SK-N-MC (cell line): ENCODE results near the gene TTC34.

Experiments
- EZH2 ChIP-seq: fragments of 200-600 bp; sonication (generic); IDR thresholded peaks from one replicate; pipeline ENCODE4 v1.6.1; 2017; ENCODE audit warnings: antibody characterized with exemption
- FOXP2 ChIP-seq: optimal IDR thresholded peaks from 2 replicates; pipeline ENCODE3; 2011; ENCODE audit warnings: mild to moderate bottlenecking, moderate library complexity; ENCODE audit not compliant: insufficient read depth; ENCODE audit errors: extremely low read length, control extremely low read depth
- POLR2AphosphoS5 ChIP-seq: IDR thresholded peaks from 2 replicates; pipeline ENCODE4 v1.6.1; 2012; ENCODE audit warnings: mild to moderate bottlenecking, low read depth, low read length, borderline replicate concordance

GRCh38 chr1:2629627-2630497 is 171.6 kb downstream of the TTC34 start:
- TF ChIP-seq POLR2AphosphoS5: no peak
- no peak for TF ChIP-seq EZH2
- TF ChIP-seq FOXP2: no peak
